Body of pancreas (tissue), 4 donors: Measurements from ENCODE around the gene KRT72. TPM values are rescaled to one million over a fixed set of nuclear protein-coding genes. Genes with fewer than 3 reads are reported as not detected.

Experiments
- ATAC-seq: fragments of 150-250 bp; one replicate; pipeline ENCODE4 v1.9.1; 2016
- DNase-seq, 4 donors: peaks; one replicate each; pipeline ENCODE4 v3.0.0-alpha.2; 2019
- H3K27ac ChIP-seq, 4 donors: fragments of 200-600 bp; sonication (generic); 1 replicate in 3 of 4; 2 replicates in 1 of 4; pipeline versions ENCODE4 v1.5.1 to v1.6.1; 2016 to 2019; ENCODE audit warnings: mild to moderate bottlenecking in 1 of 4, mixed read lengths in 1 of 4, moderate library complexity in 1 of 4
- H3K27me3 ChIP-seq, 2 donors: fragments of 200-600 bp; sonication (generic); one replicate each; pipeline ENCODE4 v1.6.0; 2016; ENCODE audit warnings: mild to moderate bottlenecking in 1 of 2
- H3K36me3 ChIP-seq, 2 donors: fragments of 200-600 bp; sonication (generic); replicated peaks in 1 of 2; 2 replicates each; pipeline ENCODE4 v1.5.1; 2016; ENCODE audit warnings: low read depth in 2 of 2; ENCODE audit not compliant: insufficient read depth in 1 of 2
- H3K4me1 ChIP-seq: fragments of 200-600 bp; sonication (generic); one replicate; pipeline ENCODE4 v1.6.0; 2016
- H3K4me3 ChIP-seq, 2 donors: fragments of 200-600 bp; sonication (generic); 1 replicate in 1 of 2; 2 replicates in 1 of 2; pipeline ENCODE4 v1.5.1; 2016 to 2019
- H3K9me3 ChIP-seq, 3 donors: fragments of 200-600 bp; sonication (generic); 1 replicate in 2 of 3; 2 replicates in 1 of 3; pipeline ENCODE4 v1.5.1; 2016
- POLR2A ChIP-seq, 3 donors: fragments of 450-650 bp; IDR thresholded peaks; one replicate each; pipeline ENCODE4 v1.6.1; 2016; ENCODE audit warnings: antibody characterized with exemption in 3 of 3, mild to moderate bottlenecking in 2 of 3
- WGBS, 2 donors: methylation state at CpG; one replicate each; pipeline ENCODE4 v1.1.5; 2017; 5-methylcytosine and 5-hydroxymethylcytosine counted together
- intact Hi-C: fragments of 100-400 bp; cut with DNase I; formaldehyde crosslinking; loops from one replicate; pipeline ENCODE4 v1.15.1; 2023
- total RNA-seq, 2 donors: library from RNA; depleted of rRNA; stranded (reverse); fragments of >200 nt; gene quantifications; one replicate each; pipeline ENCODE4 v1.1.0, GENCODE V29; 2016
- TF ChIP-seq, protein P1 (sequence below), 7 experiments: fragments of 450-650 bp in 4 of 7; fragments of 200-600 bp in 3 of 7; sonication (generic) in 3 of 7; IDR thresholded peaks; one replicate each; pipeline ENCODE4 v1.5.1; 2016 to 2019; ENCODE audit warnings: antibody characterized with exemption in 7 of 7

Gene KRT72
- total RNA-seq, 2 donors from 2014 or later = not detected

DNA sequence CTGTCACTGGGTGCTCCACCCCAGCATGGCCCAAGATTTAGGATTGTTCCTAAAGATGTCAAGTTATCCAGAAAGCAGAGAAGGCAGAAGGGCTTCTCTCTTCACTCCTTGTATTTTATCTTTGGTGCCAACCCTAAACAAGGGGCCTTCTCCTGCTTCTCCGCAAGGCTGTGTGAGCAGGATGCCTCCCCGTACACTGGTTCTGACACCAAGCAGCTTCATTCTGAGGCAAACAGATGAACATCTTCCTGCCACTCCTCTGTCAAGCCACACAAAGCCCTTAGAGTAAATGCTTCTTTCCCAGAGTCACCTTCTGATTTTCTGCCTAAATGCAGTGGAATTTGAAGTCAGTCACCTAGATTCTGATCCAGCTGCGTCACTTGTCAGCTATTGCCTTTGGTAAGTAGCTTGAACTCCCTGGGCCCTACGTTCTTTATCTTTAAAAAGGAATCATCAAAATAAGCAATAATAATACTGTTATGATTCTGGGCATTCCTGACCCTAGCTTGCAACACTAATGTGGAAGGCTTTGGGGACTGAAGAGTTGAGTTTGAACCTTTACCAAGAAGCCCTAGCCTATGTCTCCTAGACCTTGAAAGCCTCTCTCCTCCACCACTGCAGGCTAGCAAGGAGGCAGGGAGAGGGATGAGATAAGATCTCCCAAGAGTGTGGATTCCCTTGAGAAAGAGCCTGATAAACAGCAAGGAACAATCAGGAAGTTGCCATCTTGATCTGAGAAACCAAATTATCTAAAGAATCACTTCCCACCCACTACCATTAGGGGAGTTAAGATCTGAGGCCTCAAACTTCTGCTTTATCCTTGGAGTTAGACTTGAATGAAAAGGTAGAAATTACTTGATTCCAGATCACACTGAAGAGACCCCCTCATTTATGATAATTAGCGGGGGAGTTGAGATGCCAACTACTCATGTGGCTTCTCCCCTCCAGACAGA lies 11.4 kb upstream of the KRT72 start:
- intact Hi-C loops = no loop called here
- no peaks in the 10 kb centered on the region for H3K4me1 ChIP-seq
- H3K27me3 ChIP-seq = peaks cover 0 to 7% of the 10 kb centered on the region in 2 donors
- H3K9me3 ChIP-seq = no peaks in the 10 kb centered on the region
- 72 to 74% methylated on average over 5 of the region's 5 CpGs for WGBS, 2 donors
- no peak for TF ChIP-seq POLR2A (IDR thresholded peaks at IDR 0.05)
- TF ChIP-seq, protein P1, sequence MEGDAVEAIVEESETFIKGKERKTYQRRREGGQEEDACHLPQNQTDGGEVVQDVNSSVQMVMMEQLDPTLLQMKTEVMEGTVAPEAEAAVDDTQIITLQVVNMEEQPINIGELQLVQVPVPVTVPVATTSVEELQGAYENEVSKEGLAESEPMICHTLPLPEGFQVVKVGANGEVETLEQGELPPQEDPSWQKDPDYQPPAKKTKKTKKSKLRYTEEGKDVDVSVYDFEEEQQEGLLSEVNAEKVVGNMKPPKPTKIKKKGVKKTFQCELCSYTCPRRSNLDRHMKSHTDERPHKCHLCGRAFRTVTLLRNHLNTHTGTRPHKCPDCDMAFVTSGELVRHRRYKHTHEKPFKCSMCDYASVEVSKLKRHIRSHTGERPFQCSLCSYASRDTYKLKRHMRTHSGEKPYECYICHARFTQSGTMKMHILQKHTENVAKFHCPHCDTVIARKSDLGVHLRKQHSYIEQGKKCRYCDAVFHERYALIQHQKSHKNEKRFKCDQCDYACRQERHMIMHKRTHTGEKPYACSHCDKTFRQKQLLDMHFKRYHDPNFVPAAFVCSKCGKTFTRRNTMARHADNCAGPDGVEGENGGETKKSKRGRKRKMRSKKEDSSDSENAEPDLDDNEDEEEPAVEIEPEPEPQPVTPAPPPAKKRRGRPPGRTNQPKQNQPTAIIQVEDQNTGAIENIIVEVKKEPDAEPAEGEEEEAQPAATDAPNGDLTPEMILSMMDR (IDR thresholded peaks at IDR 0.05) = no peak
- H3K36me3 ChIP-seq = no peaks in the 10 kb centered on the region
- DNase-seq = no peak
- no peak overlapping the region for H3K27ac ChIP-seq
- H3K4me3 ChIP-seq = no peak overlapping the region
- ATAC-seq = no peak

- WGBS, 2 donors = 65 to 92% methylated on average over 4 to 6 of the region's 6 CpGs
- intact Hi-C loops = no loop called here
- Histone ChIP-seq H3K36me3 (no peaks in the 10 kb centered on the region), H3K4me3 (no peak overlapping the region), H3K4me1 (no peaks in the 10 kb centered on the region), H3K9me3 (no peaks in the 10 kb centered on the region), H3K27ac (no peak overlapping the region), H3K27me3 (peaks cover 0 to 7% of the 10 kb centered on the region in 2 donors)
- TF ChIP-seq POLR2A (IDR thresholded peaks at IDR 0.05) = no peak
- TF ChIP-seq, protein P1 (IDR thresholded peaks at IDR 0.05) = no peak
- no peak for ATAC-seq
- DNase-seq = no peak
These were observed 9.8 kb upstream of the KRT72 start for GRCh38 chr12:52611080-52611468.

GRCh38 chr12:52608826-52609630 lies 7.8 kb upstream of the KRT72 start:
- no peak for TF ChIP-seq POLR2A (IDR thresholded peaks at IDR 0.05)
- TF ChIP-seq, protein P1 (IDR thresholded peaks at IDR 0.05) = no peak
- ATAC-seq (no peak), DNase-seq (no peak)
- Histone ChIP-seq H3K9me3 (no peaks in the 10 kb centered on the region), H3K4me1 (no peaks in the 10 kb centered on the region), H3K27ac (no peak overlapping the region), H3K27me3 (peaks cover 0 to 7% of the 10 kb centered on the region in 2 donors), H3K4me3 (no peak overlapping the region), H3K36me3 (no peaks in the 10 kb centered on the region)
- WGBS, 2 donors = 53 to 71% methylated on average over 8 of the region's 8 CpGs
- intact Hi-C loops = no loop called here

DNA sequence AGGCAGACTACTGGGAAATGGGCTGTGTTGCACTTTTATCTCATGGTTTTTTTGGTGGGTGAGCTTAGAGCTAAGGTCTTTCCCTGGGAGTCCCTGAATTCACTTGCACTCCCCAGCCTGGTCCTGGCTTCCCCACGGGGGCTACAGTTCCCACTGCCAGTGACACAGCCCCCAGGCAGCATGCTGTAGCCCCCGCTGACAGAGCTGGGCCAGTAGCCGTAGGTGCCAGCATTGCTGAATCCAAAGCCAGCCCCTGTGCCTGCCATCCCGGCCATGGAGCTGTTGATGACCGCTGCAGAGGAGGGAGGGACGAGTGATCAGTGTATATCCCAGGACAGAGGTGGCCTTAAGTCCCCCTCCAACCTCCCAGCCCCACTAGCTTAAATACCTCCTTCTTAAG lies 6.9 kb upstream of the KRT72 start:
- TF ChIP-seq POLR2A (IDR thresholded peaks at IDR 0.05) = no peak
- TF ChIP-seq, protein P1 (IDR thresholded peaks at IDR 0.05) = no peak
- ATAC-seq = no peak
- no peaks in the 10 kb centered on the region for H3K36me3 ChIP-seq
- no peaks in the 10 kb centered on the region for H3K9me3 ChIP-seq
- H3K27me3 ChIP-seq = peaks cover 0 to 7% of the 10 kb centered on the region in 2 donors
- intact Hi-C loops = no loop called here
- H3K27ac ChIP-seq = no peak overlapping the region
- no peak for DNase-seq
- no peaks in the 10 kb centered on the region for H3K4me1 ChIP-seq
- WGBS, 2 donors = 61 to 70% methylated on average over 5 to 6 of the region's 6 CpGs
- no peak overlapping the region for H3K4me3 ChIP-seq
